Measurements from ENCODE around the gene FBXO21.

The FBXO21 gene

DNA sequence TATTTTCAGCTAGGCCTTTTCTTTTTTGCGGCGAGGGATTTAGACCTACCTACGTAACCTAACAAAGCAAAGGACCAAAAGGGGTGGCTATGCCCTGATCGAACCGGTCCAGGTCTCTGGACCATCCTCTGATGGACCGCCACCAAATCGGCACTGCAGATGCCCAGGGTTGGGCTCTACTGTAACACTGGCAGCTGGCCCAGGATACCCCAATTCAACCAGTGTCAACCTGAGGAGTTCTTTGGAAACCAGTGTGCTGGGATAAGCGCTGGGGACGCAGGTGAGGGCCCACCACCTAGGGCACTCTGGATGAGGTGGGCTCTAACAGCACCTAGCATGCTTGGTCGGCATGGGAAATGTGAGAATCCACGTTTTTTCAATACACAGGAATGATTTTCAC lies 32.2 kb downstream of the FBXO21 start:
- H2BK120ac ChIP-seq (ENCODE audit: low read depth, low read length) = no peak overlapping the region
- no peak overlapping the region for H3K56ac ChIP-seq (ENCODE audit: low read length)
- H3K9ac ChIP-seq (ENCODE audit: low read length) = no peak overlapping the region
- no peak overlapping the region for H2AK5ac ChIP-seq (ENCODE audit: low read length)
- H3K23ac ChIP-seq (ENCODE audit: low read length) = no peak overlapping the region
- no peak overlapping the region for H3K4me3 ChIP-seq (ENCODE audit: low read length)
- no peaks in the 10 kb centered on the region for H3K79me1 ChIP-seq (ENCODE audit: low read length)
- H3K18ac ChIP-seq (ENCODE audit: low read length) = no peak overlapping the region
- no peak overlapping the region for H3K4ac ChIP-seq (ENCODE audit: low read depth, low read length)
- H3K36me3 ChIP-seq (ENCODE audit: control insufficient read depth, insufficient read depth, low read length) = peaks cover 15% of the 10 kb centered on the region
- H2BK15ac ChIP-seq (replicated peaks; ENCODE audit: low read depth) = no peak overlapping the region
- DNase-seq = no peak
- no peak overlapping the region for H3K4me2 ChIP-seq (ENCODE audit: low read length)
- no peak overlapping the region for H4K5ac ChIP-seq (ENCODE audit: low read length)
- no peak overlapping the region for H2BK5ac ChIP-seq (ENCODE audit: low read length)
- no peaks in the 10 kb centered on the region for H3K4me1 ChIP-seq (ENCODE audit: control insufficient read depth, low read depth, low read length)
- H3K27ac ChIP-seq (ENCODE audit: low read depth, low read length) = no peak overlapping the region
- no peaks in the 10 kb centered on the region for H3K27me3 ChIP-seq (ENCODE audit: insufficient read depth, low read length, poor library complexity)
- no peaks in the 10 kb centered on the region for H3K79me2 ChIP-seq (ENCODE audit: control insufficient read depth, insufficient read depth, low read length)
- WGBS (ENCODE audit: extremely low coverage, insufficient coverage, low lambda C conversion rate) = no CpG with 5 or more reads among the region's 11 CpGs
- no peak overlapping the region for H4K8ac ChIP-seq (ENCODE audit: low read depth, low read length)

GRCh38 chr12:117155278-117156060 lies 34.8 kb downstream of the FBXO21 start:
- H3K36me3 ChIP-seq (ENCODE audit: control insufficient read depth, insufficient read depth, low read length) = peaks cover 9% of the 10 kb centered on the region
- no peaks in the 10 kb centered on the region for H3K27me3 ChIP-seq (ENCODE audit: insufficient read depth, low read length, poor library complexity)
- no peak overlapping the region for H3K18ac ChIP-seq (ENCODE audit: low read length)
- H3K9ac ChIP-seq (ENCODE audit: low read length) = no peak overlapping the region
- no peak overlapping the region for H4K8ac ChIP-seq (ENCODE audit: low read depth, low read length)
- H3K4me1 ChIP-seq (ENCODE audit: control insufficient read depth, low read depth, low read length) = no peaks in the 10 kb centered on the region
- no peak overlapping the region for H3K4me3 ChIP-seq (ENCODE audit: low read length)
- H3K79me2 ChIP-seq (ENCODE audit: control insufficient read depth, insufficient read depth, low read length) = no peaks in the 10 kb centered on the region
- no peak overlapping the region for H3K23ac ChIP-seq (ENCODE audit: low read length)
- H3K79me1 ChIP-seq (ENCODE audit: low read length) = no peaks in the 10 kb centered on the region
- no peak overlapping the region for H3K4me2 ChIP-seq (ENCODE audit: low read length)
- H2AK5ac ChIP-seq (ENCODE audit: low read length) = no peak overlapping the region
- H2BK15ac ChIP-seq (replicated peaks; ENCODE audit: low read depth) = no peak overlapping the region
- no CpG with 5 or more reads among the region's 47 CpGs for WGBS (ENCODE audit: extremely low coverage, insufficient coverage, low lambda C conversion rate)
- H3K56ac ChIP-seq (ENCODE audit: low read length) = peak overlapping the region; percentile 3
- no peak overlapping the region for H2BK120ac ChIP-seq (ENCODE audit: low read depth, low read length)
- DNase-seq = peak; percentile 99
- no peak overlapping the region for H4K5ac ChIP-seq (ENCODE audit: low read length)
- no peak overlapping the region for H3K4ac ChIP-seq (ENCODE audit: low read depth, low read length)
- no peak overlapping the region for H2BK5ac ChIP-seq (ENCODE audit: low read length)
- no peak overlapping the region for H3K27ac ChIP-seq (ENCODE audit: low read depth, low read length)

- H3K27ac ChIP-seq (ENCODE audit: low read depth, low read length) = no peak overlapping the region
- no peak overlapping the region for H3K4me2 ChIP-seq (ENCODE audit: low read length)
- H2BK120ac ChIP-seq (ENCODE audit: low read depth, low read length) = no peak overlapping the region
- no peak overlapping the region for H3K23ac ChIP-seq (ENCODE audit: low read length)
- peaks cover 10% of the 10 kb centered on the region for H3K36me3 ChIP-seq (ENCODE audit: control insufficient read depth, insufficient read depth, low read length)
- no peaks in the 10 kb centered on the region for H3K4me1 ChIP-seq (ENCODE audit: control insufficient read depth, low read depth, low read length)
- no peak for DNase-seq
- H4K5ac ChIP-seq (ENCODE audit: low read length) = no peak overlapping the region
- H3K18ac ChIP-seq (ENCODE audit: low read length) = no peak overlapping the region
- H3K4ac ChIP-seq (ENCODE audit: low read depth, low read length) = no peak overlapping the region
- H2BK15ac ChIP-seq (replicated peaks; ENCODE audit: low read depth) = no peak overlapping the region
- H2AK5ac ChIP-seq (ENCODE audit: low read length) = no peak overlapping the region
- no peak overlapping the region for H3K9ac ChIP-seq (ENCODE audit: low read length)
- H4K8ac ChIP-seq (ENCODE audit: low read depth, low read length) = no peak overlapping the region
- H3K79me1 ChIP-seq (ENCODE audit: low read length) = no peaks in the 10 kb centered on the region
- no CpG with 5 or more reads among the region's 27 CpGs for WGBS (ENCODE audit: extremely low coverage, insufficient coverage, low lambda C conversion rate)
- H3K79me2 ChIP-seq (ENCODE audit: control insufficient read depth, insufficient read depth, low read length) = no peaks in the 10 kb centered on the region
- H3K27me3 ChIP-seq (ENCODE audit: insufficient read depth, low read length, poor library complexity) = no peaks in the 10 kb centered on the region
- no peak overlapping the region for H3K4me3 ChIP-seq (ENCODE audit: low read length)
- H3K56ac ChIP-seq (ENCODE audit: low read length) = no peak overlapping the region
- no peak overlapping the region for H2BK5ac ChIP-seq (ENCODE audit: low read length)
Measured at GRCh38 chr12:117152793-117153775, 37.2 kb downstream of the FBXO21 start.

DNA sequence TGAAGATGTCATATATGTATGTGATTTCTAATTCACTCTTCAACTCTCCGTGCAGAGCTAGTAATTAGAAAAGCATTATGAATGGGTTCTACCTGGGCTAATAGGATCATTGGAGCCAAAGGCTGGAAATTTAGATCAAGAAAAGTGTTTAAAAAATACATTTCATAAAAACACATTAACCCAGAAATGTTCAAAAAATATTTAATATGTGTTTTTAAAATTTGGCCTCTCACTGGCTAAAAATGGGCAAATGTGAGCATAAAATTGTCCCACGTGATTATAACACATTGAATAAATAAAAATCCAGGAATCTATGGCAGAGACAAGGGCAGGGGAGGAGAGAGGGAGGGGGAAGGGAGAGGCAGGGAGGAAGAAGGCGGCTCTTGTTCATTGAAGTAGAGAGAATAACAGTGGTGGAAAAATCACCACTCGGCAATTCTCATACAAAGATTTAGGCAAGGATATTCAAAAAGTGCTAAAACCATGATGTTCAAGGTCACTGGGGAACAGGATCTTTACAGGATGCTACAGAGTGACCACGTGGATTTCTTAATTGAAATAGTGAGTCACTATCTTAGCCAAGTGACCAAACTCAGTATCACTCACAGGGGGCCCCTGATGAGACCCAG lies 38.8 kb downstream of the FBXO21 start:
- H2AK5ac ChIP-seq (ENCODE audit: low read length) = no peak overlapping the region
- no peak overlapping the region for H3K4me3 ChIP-seq (ENCODE audit: low read length)
- WGBS (ENCODE audit: extremely low coverage, insufficient coverage, low lambda C conversion rate) = no CpG with 5 or more reads among the region's 5 CpGs
- H3K56ac ChIP-seq (ENCODE audit: low read length) = no peak overlapping the region
- H3K23ac ChIP-seq (ENCODE audit: low read length) = no peak overlapping the region
- no peak overlapping the region for H3K9ac ChIP-seq (ENCODE audit: low read length)
- no peak overlapping the region for H3K27ac ChIP-seq (ENCODE audit: low read depth, low read length)
- H3K18ac ChIP-seq (ENCODE audit: low read length) = no peak overlapping the region
- no peak overlapping the region for H4K5ac ChIP-seq (ENCODE audit: low read length)
- H2BK5ac ChIP-seq (ENCODE audit: low read length) = no peak overlapping the region
- H2BK120ac ChIP-seq (ENCODE audit: low read depth, low read length) = no peak overlapping the region
- H3K27me3 ChIP-seq (ENCODE audit: insufficient read depth, low read length, poor library complexity) = no peaks in the 10 kb centered on the region
- H3K4me2 ChIP-seq (ENCODE audit: low read length) = no peak overlapping the region
- peaks cover 8% of the 10 kb centered on the region for H3K36me3 ChIP-seq (ENCODE audit: control insufficient read depth, insufficient read depth, low read length)
- H3K4ac ChIP-seq (ENCODE audit: low read depth, low read length) = no peak overlapping the region
- no peak overlapping the region for H2BK15ac ChIP-seq (replicated peaks; ENCODE audit: low read depth)
- H3K79me1 ChIP-seq (ENCODE audit: low read length) = no peaks in the 10 kb centered on the region
- no peak for DNase-seq
- no peaks in the 10 kb centered on the region for H3K79me2 ChIP-seq (ENCODE audit: control insufficient read depth, insufficient read depth, low read length)
- no peak overlapping the region for H4K8ac ChIP-seq (ENCODE audit: low read depth, low read length)
- no peaks in the 10 kb centered on the region for H3K4me1 ChIP-seq (ENCODE audit: control insufficient read depth, low read depth, low read length)

DNA sequence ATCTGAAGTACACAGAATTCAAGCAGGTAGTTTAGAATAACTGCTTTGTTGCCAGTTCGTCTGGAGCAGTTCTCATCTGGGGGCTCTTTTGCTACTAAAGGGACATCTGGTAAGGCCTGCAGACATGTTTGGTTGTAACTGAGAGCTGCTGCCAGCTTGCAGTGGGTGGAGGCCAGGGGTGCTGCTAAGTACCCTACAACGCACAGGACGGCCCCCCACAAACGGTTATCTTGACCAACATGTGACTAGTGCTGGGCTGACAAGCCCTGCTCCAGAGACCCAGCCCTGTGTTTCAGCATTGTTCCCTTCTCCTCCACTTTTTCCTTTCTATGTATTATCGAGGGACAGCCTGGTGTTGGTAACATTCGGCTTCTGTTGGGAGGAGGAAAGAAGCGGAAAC lies 40.8 kb downstream of the FBXO21 start:
- no CpG with 5 or more reads among the region's 7 CpGs for WGBS (ENCODE audit: extremely low coverage, insufficient coverage, low lambda C conversion rate)
- H3K36me3 ChIP-seq (ENCODE audit: control insufficient read depth, insufficient read depth, low read length) = peaks cover 13% of the 10 kb centered on the region

More for the DNA sequence above, 40.8 kb downstream of the FBXO21 start:
- no peak overlapping the region for H4K8ac ChIP-seq (ENCODE audit: low read depth, low read length)
- no peak overlapping the region for H3K27ac ChIP-seq (ENCODE audit: low read depth, low read length)
- H3K4ac ChIP-seq (ENCODE audit: low read depth, low read length) = no peak overlapping the region
- no peak overlapping the region for H2BK5ac ChIP-seq (ENCODE audit: low read length)
- H3K56ac ChIP-seq (ENCODE audit: low read length) = no peak overlapping the region
- H3K4me3 ChIP-seq (ENCODE audit: low read length) = no peak overlapping the region
- no peak overlapping the region for H2BK120ac ChIP-seq (ENCODE audit: low read depth, low read length)
- no peak overlapping the region for H2AK5ac ChIP-seq (ENCODE audit: low read length)
- no peaks in the 10 kb centered on the region for H3K79me2 ChIP-seq (ENCODE audit: control insufficient read depth, insufficient read depth, low read length)
- no peak overlapping the region for H2BK15ac ChIP-seq (replicated peaks; ENCODE audit: low read depth)
- no peak overlapping the region for H3K23ac ChIP-seq (ENCODE audit: low read length)
- no peaks in the 10 kb centered on the region for H3K79me1 ChIP-seq (ENCODE audit: low read length)
- no peak overlapping the region for H3K18ac ChIP-seq (ENCODE audit: low read length)
- no peak for DNase-seq
- no peaks in the 10 kb centered on the region for H3K4me1 ChIP-seq (ENCODE audit: control insufficient read depth, low read depth, low read length)
- H3K27me3 ChIP-seq (ENCODE audit: insufficient read depth, low read length, poor library complexity) = no peaks in the 10 kb centered on the region
- H3K9ac ChIP-seq (ENCODE audit: low read length) = no peak overlapping the region
- no peak overlapping the region for H3K4me2 ChIP-seq (ENCODE audit: low read length)
- H4K5ac ChIP-seq (ENCODE audit: low read length) = no peak overlapping the region

Measured in mesendoderm (in vitro differentiated cells).